ENCODE results near the gene GAS2L1. TPM values are rescaled to one million over a fixed set of nuclear protein-coding genes. Genes with fewer than 3 reads are reported as not detected.

GAS2L1 gene
- total RNA-seq, 1 experiment from 2014 or later, result 8.0 TPM

DNA sequence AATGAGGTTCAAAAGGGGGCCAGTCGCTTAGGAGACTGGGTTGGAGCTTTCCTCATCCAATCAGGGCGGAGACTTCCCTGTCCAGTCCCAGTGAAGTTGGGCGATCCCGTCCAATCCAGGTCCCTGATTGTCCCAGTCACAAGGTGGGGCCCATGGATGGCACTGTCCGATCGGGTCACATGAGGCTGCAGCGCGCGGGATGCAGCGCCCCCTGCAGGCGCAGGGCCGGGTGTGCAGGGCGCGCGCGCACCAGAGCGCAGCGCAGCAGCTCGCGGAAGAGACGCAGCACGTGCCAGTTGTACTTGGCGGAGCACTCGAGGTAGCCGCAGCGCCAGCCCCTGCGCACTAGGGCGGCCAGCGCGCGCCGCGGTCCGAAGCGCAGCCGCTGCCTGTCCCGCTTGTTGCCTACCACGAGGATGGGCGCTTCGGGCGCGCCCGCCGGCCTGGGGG is 6.7 kb downstream of the GAS2L1 start:
- Mint-ChIP-seq H3K36me3 (ENCODE audit: insufficient read depth in 1 of 3, low read depth in 3 of 3) (peaks cover 0 to 5% (median 2%) of the 10 kb centered on the region in 3 experiments; a peak in 3 of 7 replicates), H3K27me3 (ENCODE audit: low read depth) (peaks cover 54% of the 10 kb centered on the region), H3K4me3 (no peak overlapping the region; a peak in 1 of 5 replicates), H3K9me3 (peaks cover 5 to 17% of the 10 kb centered on the region in 2 experiments; a peak in 4 of 5 replicates), H3K4me1 (peaks cover 14 to 25% of the 10 kb centered on the region in 2 experiments), H3K27ac (no peak overlapping the region)
- no peak overlapping the region for H3K18ac ChIP-seq (ENCODE audit: insufficient read length, low read depth, low read length)
- peaks cover 4% of the 10 kb centered on the region for H3K23me2 ChIP-seq (ENCODE audit: insufficient read length, low read depth, low read length, poor library complexity, severe bottlenecking)
- no peak overlapping the region for H4K91ac ChIP-seq (ENCODE audit: insufficient read length, low read depth, low read length)
- DNase-seq, result peak; percentile 92
- no peak overlapping the region for H4K5ac ChIP-seq (ENCODE audit: insufficient read length, low read depth, low read length)
- no peaks in the 10 kb centered on the region for H3K9me3 ChIP-seq (ENCODE audit: control insufficient read depth, low read depth, low read length)
- H2AK5ac ChIP-seq (ENCODE audit: insufficient read length, low read length), result no peak overlapping the region
- H3K9ac ChIP-seq (ENCODE audit: extremely low read depth, insufficient read length, low read length), result no peak overlapping the region
- no peaks in the 10 kb centered on the region for H3K79me1 ChIP-seq (ENCODE audit: insufficient read depth, low read depth, low read length, poor library complexity, severe bottlenecking)
- no peak overlapping the region for H3K4me2 ChIP-seq (ENCODE audit: insufficient read depth, insufficient read length, low read length)
- H3K23ac ChIP-seq (ENCODE audit: insufficient read length, low read depth, low read length), result no peak overlapping the region
- no peak overlapping the region for H3K27ac ChIP-seq (ENCODE audit: insufficient read length, low read depth, low read length)
- H3K79me2 ChIP-seq (ENCODE audit: insufficient read depth, low read length), result no peaks in the 10 kb centered on the region
- no peak overlapping the region for H3K14ac ChIP-seq (ENCODE audit: insufficient read depth, low read length)
- H2BK15ac ChIP-seq (ENCODE audit: low read depth, low read length), result no peak overlapping the region
- no peaks in the 10 kb centered on the region for H3K4me1 ChIP-seq (ENCODE audit: insufficient read depth, low read length)
- peaks cover 33% of the 10 kb centered on the region for H3K27me3 ChIP-seq (ENCODE audit: insufficient read depth, low read length)
- no peak overlapping the region for H3K56ac ChIP-seq (ENCODE audit: insufficient read length, low read depth, low read length)
- TF ChIP-seq CTCF (conservative IDR thresholded peaks at IDR 0.05), result peak; percentile 99
- no peak overlapping the region for H2BK12ac ChIP-seq (ENCODE audit: insufficient read length, low read depth, low read length)
- H2BK120ac ChIP-seq (ENCODE audit: low read depth, low read length, poor library complexity, severe bottlenecking), result no peak overlapping the region
- no peak overlapping the region for H2BK20ac ChIP-seq (ENCODE audit: low read depth, low read length, poor library complexity, severe bottlenecking)
- no peaks in the 10 kb centered on the region for H4K20me1 ChIP-seq (ENCODE audit: control insufficient read depth, insufficient read depth, insufficient read length)
- H3T11ph ChIP-seq (ENCODE audit: low read length), result no peak overlapping the region
- no peak overlapping the region for H2BK5ac ChIP-seq (ENCODE audit: insufficient read length, low read length)
- H3K4ac ChIP-seq (ENCODE audit: low read depth, low read length), result no peak overlapping the region
- no CpG with 5 or more reads among the region's 44 CpGs for WGBS (ENCODE audit: extremely low coverage, insufficient read length, low lambda C conversion rate)
- no peak overlapping the region for H4K8ac ChIP-seq (replicated peaks; ENCODE audit: insufficient read length, low read depth, low read length)
- no peak overlapping the region for H2AFZ ChIP-seq (ENCODE audit: low read length)
